T-helper 17 cell (primary cell): ENCODE results near the gene ADCY5. TPM values are rescaled to one million over a fixed set of nuclear protein-coding genes. Genes with fewer than 3 reads are reported as not detected.

Experiments
- ATAC-seq: fragments of 150-1000 bp; cut with Tn5 transposase; 2 replicates; pipeline ENCODE4 v1.10.0; 2021; ENCODE audit warnings: mild to moderate bottlenecking, moderate library complexity
- DNase-seq, 3 donors: peaks; one replicate each; pipeline versions ENCODE4 v3.0.0 to v3.0.0-alpha.2; 2020 to 2021
- H3K9me3 ChIP-seq: one replicate; pipeline ENCODE4 v1.7.0; 2013; ENCODE audit warnings: low read length, mild to moderate bottlenecking; ENCODE audit not compliant: control insufficient read depth, poor library complexity, severe bottlenecking
- H3K27ac Mint-ChIP-seq: one replicate; pipeline ENCODE4 v1.8.0; 2022; ENCODE audit warnings: mild to moderate bottlenecking, moderate library complexity, mixed read lengths
- H3K27me3 Mint-ChIP-seq: one replicate; pipeline ENCODE4 v1.8.0; 2022; ENCODE audit warnings: mixed read lengths
- H3K36me3 Mint-ChIP-seq: one replicate; pipeline ENCODE4 v1.8.0; 2022; ENCODE audit warnings: low read depth, mixed read lengths
- H3K4me1 Mint-ChIP-seq: one replicate; pipeline ENCODE4 v1.8.0; 2022; ENCODE audit warnings: mild to moderate bottlenecking, mixed read lengths
- H3K4me3 Mint-ChIP-seq: one replicate; pipeline ENCODE4 v1.8.0; 2022; ENCODE audit warnings: mild to moderate bottlenecking, moderate library complexity, mixed read lengths
- total RNA-seq, 4 donors: library from RNA in 2 of 4; stranded (reverse) in 2 of 4; gene quantifications; one replicate each; pipeline ENCODE4 v1.2.3 and lab custom pipeline; 2022 to 2026

ADCY5 gene
- total RNA-seq, 2 donors from 2014 or later: not detected

- Mint-ChIP-seq H3K27me3 (peaks cover 48% of the 10 kb centered on the region), H3K27ac (no peak overlapping the region), H3K36me3 (no peaks in the 10 kb centered on the region), H3K4me3 (no peak overlapping the region), H3K4me1 (peaks cover 5% of the 10 kb centered on the region)
- no peak for DNase-seq
- ATAC-seq: no peak
- no peaks in the 10 kb centered on the region for H3K9me3 ChIP-seq
Observed at GRCh38 chr3:123390865-123391600, 57.9 kb downstream of the ADCY5 start.

- H3K36me3 Mint-ChIP-seq: no peaks in the 10 kb centered on the region
- no peak overlapping the region for H3K4me3 Mint-ChIP-seq
- H3K4me1 Mint-ChIP-seq: peaks cover 6% of the 10 kb centered on the region
- no peaks in the 10 kb centered on the region for H3K9me3 ChIP-seq
- DNase-seq (no peak), ATAC-seq (no peak)
- peaks cover 57% of the 10 kb centered on the region for H3K27me3 Mint-ChIP-seq
- no peak overlapping the region for H3K27ac Mint-ChIP-seq
Observed at GRCh38 chr3:123389628-123389918, 59.3 kb downstream of the ADCY5 start.

GRCh38 chr3:123388811-123389627, 59.9 kb downstream of the ADCY5 start:
- Mint-ChIP-seq H3K36me3 (no peaks in the 10 kb centered on the region), H3K4me3 (no peak overlapping the region), H3K27ac (no peak overlapping the region), H3K27me3 (peaks cover 57% of the 10 kb centered on the region), H3K4me1 (peaks cover 7% of the 10 kb centered on the region)
- ATAC-seq: no peak
- no peaks in the 10 kb centered on the region for H3K9me3 ChIP-seq
- no peak for DNase-seq

- ATAC-seq (no peak), DNase-seq (no peak)
- no peak overlapping the region for H3K4me3 Mint-ChIP-seq
- H3K4me1 Mint-ChIP-seq: peaks cover 10% of the 10 kb centered on the region
- peaks cover 2% of the 10 kb centered on the region for H3K36me3 Mint-ChIP-seq
- H3K27me3 Mint-ChIP-seq: peaks cover 60% of the 10 kb centered on the region
- H3K9me3 ChIP-seq: no peaks in the 10 kb centered on the region
- H3K27ac Mint-ChIP-seq: no peak overlapping the region
Observed at GRCh38 chr3:123388042-123388441, 60.8 kb downstream of the ADCY5 start.

- no peaks in the 10 kb centered on the region for H3K9me3 ChIP-seq
- peaks cover 2% of the 10 kb centered on the region for H3K36me3 Mint-ChIP-seq
- peaks cover 59% of the 10 kb centered on the region for H3K27me3 Mint-ChIP-seq
- H3K4me1 Mint-ChIP-seq: peaks cover 10% of the 10 kb centered on the region
- no peak overlapping the region for H3K27ac Mint-ChIP-seq
- H3K4me3 Mint-ChIP-seq: no peak overlapping the region
- ATAC-seq: no peak
- DNase-seq: no peak
Observed at GRCh38 chr3:123387532-123387931, 61.4 kb downstream of the ADCY5 start.

GRCh38 chr3:123386477-123387040, 62.3 kb downstream of the ADCY5 start:
- ATAC-seq: no peak
- peaks cover 10% of the 10 kb centered on the region for H3K4me1 Mint-ChIP-seq
- no peak overlapping the region for H3K27ac Mint-ChIP-seq
- DNase-seq: no peak
- no peaks in the 10 kb centered on the region for H3K9me3 ChIP-seq
- no peak overlapping the region for H3K4me3 Mint-ChIP-seq
- peaks cover 65% of the 10 kb centered on the region for H3K27me3 Mint-ChIP-seq
- peaks cover 2% of the 10 kb centered on the region for H3K36me3 Mint-ChIP-seq

GRCh38 chr3:123385981-123386380, 62.9 kb downstream of the ADCY5 start:
- Mint-ChIP-seq H3K4me1 (peaks cover 10% of the 10 kb centered on the region), H3K36me3 (peaks cover 2% of the 10 kb centered on the region), H3K4me3 (no peak overlapping the region), H3K27ac (no peak overlapping the region), H3K27me3 (peaks cover 65% of the 10 kb centered on the region)
- H3K9me3 ChIP-seq: no peaks in the 10 kb centered on the region
- no peak for ATAC-seq
- DNase-seq: no peak

- Mint-ChIP-seq H3K27ac (no peak overlapping the region), H3K27me3 (peaks cover 65% of the 10 kb centered on the region), H3K36me3 (peaks cover 2% of the 10 kb centered on the region), H3K4me1 (peaks cover 10% of the 10 kb centered on the region), H3K4me3 (no peak overlapping the region)
- no peak for DNase-seq
- no peaks in the 10 kb centered on the region for H3K9me3 ChIP-seq
- ATAC-seq: no peak
Observed at GRCh38 chr3:123385499-123385898, 63.4 kb downstream of the ADCY5 start.

- ATAC-seq: no peak
- Mint-ChIP-seq H3K4me3 (no peak overlapping the region), H3K27me3 (peaks cover 65% of the 10 kb centered on the region), H3K36me3 (peaks cover 2% of the 10 kb centered on the region), H3K27ac (no peak overlapping the region), H3K4me1 (peaks cover 10% of the 10 kb centered on the region)
- H3K9me3 ChIP-seq: no peaks in the 10 kb centered on the region
- DNase-seq: no peak
Observed at GRCh38 chr3:123385001-123385401, 63.9 kb downstream of the ADCY5 start.

- Mint-ChIP-seq H3K4me3 (no peak overlapping the region), H3K27me3 (peaks cover 65% of the 10 kb centered on the region), H3K27ac (no peak overlapping the region), H3K4me1 (peaks cover 10% of the 10 kb centered on the region), H3K36me3 (peaks cover 2% of the 10 kb centered on the region)
- no peak for DNase-seq
- H3K9me3 ChIP-seq: no peaks in the 10 kb centered on the region
- no peak for ATAC-seq
Observed at GRCh38 chr3:123384256-123384655, 64.6 kb downstream of the ADCY5 start.

- no peak overlapping the region for H3K27ac Mint-ChIP-seq
- H3K4me3 Mint-ChIP-seq: no peak overlapping the region
- DNase-seq (no peak), ATAC-seq (no peak)
- peaks cover 2% of the 10 kb centered on the region for H3K36me3 Mint-ChIP-seq
- peaks cover 10% of the 10 kb centered on the region for H3K4me1 Mint-ChIP-seq
- no peaks in the 10 kb centered on the region for H3K9me3 ChIP-seq
- H3K27me3 Mint-ChIP-seq: peaks cover 58% of the 10 kb centered on the region
Observed at GRCh38 chr3:123383091-123384053, 65.5 kb downstream of the ADCY5 start.

- Mint-ChIP-seq H3K27ac (no peak overlapping the region), H3K4me3 (no peak overlapping the region)
Observed at GRCh38 chr3:123380261-123380660, 68.6 kb downstream of the ADCY5 start.

More at GRCh38 chr3:123380261-123380660, 68.6 kb downstream of the ADCY5 start:
- no peak for ATAC-seq
- DNase-seq: no peak
- Mint-ChIP-seq H3K36me3 (peaks cover 2% of the 10 kb centered on the region), H3K4me1 (peaks cover 8% of the 10 kb centered on the region), H3K27me3 (peaks cover 32% of the 10 kb centered on the region)
- H3K9me3 ChIP-seq: no peaks in the 10 kb centered on the region
